Stimulated activated CD4-positive, alpha-beta T cell treated with anti-CD3 and anti-CD28 coated beads, Interleukin-12 subunit alpha, Interleukin-12 subunit beta, amount 100 ng/mL, for 24 hours (primary cell): ENCODE measurements around the gene MORC2.

Experiments used
- DNase-seq, 2 experiments: peaks; one replicate each; pipeline ENCODE4 v3.0.0-alpha.2; 2020; ENCODE audit warnings: low read depth in 2 of 2

MORC2 gene

DNA sequence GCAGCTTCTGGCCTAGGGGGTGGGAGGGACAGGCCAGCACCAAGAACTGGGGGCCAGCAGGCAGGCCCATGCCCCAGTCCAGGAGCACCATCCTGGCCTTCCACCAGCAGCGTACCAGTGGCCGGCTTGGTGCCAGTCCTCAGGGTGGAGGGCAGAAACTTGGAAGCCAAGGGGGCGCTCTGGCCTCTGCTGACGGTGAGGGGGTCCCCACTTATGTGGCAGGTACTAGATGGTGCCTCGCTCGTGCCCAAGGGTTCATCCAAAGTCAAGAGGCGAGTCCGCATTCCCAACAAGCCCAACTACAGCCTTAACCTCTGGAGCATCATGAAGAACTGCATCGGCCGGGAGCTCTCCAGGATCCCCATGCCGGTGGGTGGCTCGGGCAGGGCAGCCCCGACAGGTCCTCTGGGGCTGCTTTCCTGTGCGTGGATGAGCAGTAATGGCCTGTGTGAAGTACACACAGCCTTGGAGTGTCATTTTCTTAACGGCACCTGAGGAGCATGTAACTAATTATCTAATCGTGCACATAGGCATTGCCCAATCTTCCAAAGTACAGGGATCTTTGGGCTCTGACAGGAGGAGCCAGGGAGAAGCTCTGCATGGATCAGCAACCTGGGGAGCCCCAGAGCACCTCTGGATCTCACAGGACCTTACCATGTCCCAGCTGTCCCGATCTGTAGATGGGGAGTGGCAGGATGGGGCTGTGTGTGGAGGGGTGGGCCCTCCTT lies 79.1 kb downstream of the MORC2 start:
- no peak for DNase-seq

DNA sequence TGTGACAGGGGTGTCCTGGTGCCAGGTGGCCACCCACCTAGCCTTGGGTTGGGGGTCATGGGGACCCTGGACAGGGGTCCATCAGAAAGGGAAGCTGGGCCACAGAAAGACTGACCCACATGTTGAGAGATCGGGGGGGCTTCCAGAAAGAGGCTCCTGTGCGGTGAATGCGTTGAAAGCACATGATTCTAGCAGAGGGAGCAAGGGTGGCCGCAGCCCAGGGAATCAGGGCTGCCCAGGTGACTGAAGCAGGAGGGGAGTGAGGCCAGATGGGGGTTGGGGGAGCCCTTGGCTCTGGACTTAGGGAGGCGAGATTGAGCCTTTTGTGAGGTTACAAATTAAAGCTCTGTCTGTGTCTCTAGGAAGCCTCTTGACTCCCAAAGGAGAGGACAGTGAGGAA lies 80.7 kb downstream of the MORC2 start:
- DNase-seq: no peak

DNA sequence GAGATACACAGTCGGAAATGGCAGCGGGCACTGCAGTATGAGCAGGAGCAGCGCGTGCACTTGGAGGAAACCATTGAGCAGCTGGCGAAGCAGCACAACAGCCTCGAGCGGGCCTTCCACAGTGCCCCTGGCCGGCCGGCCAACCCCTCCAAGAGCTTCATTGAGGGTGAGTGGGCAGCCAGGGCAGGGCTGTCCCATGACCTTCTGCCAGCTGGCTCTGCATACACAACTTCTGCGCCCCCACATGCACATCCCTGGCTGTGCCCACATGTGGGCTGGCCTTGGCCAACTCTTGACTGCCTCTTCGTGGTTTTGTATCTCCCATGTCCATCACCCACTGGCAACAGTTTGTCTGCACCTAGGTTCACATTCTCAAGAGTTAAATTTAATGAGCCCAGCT lies 81.1 kb downstream of the MORC2 start:
- DNase-seq: no peak

DNA sequence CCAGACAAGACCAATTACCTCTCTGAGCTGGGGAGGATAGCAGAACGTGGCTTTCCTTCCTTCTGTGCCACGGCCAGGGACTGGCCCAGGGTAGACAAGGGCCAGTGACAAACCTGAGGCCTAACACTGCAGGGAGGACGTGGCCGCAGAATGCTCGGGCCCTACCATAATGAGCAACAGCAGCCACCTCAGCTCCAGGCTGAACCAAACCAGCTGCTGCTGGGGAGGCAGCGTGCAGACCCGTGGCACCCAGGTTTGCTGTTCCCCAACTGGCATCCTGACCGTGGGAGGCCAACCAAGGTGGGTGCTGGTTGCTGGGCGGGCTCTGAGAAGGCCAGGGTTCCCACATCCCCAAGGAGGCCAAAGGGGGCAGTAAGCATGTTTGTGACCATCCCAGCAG lies 83.0 kb downstream of the MORC2 start:
- DNase-seq: no peak

GRCh38 chr22:30885001-30885366 lies 83.6 kb downstream of the MORC2 start:
- no peak for DNase-seq

GRCh38 chr22:30884211-30885000 lies 84.2 kb downstream of the MORC2 start:
- no peak for DNase-seq

DNA sequence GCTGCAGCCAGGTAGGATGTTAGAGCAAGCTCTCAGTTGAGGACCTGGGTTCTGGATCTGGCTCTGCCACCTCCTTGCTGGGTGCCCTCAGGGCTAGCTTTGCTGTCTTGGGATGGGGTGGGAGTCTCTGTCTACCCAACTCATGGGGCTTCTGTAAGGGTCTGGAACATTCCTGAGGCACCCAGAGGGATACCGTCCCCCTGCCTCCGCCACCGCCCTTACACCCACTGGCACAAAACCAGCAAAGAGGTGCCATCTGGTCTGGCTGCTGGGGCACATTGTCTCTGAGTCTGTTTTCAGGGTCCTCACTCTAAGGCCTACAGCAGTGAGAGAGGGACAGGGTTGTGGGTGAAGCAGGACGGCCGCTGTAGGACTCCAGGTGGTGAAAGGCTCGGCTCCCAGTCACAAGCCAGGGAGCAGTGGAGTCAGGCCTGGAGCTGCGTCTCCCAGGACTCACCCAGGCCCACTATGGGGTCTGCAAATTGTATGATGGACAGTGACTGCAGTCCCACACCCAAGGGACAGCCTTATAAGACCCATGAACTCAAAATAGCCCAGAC lies 84.9 kb downstream of the MORC2 start:
- DNase-seq: no peak

DNA sequence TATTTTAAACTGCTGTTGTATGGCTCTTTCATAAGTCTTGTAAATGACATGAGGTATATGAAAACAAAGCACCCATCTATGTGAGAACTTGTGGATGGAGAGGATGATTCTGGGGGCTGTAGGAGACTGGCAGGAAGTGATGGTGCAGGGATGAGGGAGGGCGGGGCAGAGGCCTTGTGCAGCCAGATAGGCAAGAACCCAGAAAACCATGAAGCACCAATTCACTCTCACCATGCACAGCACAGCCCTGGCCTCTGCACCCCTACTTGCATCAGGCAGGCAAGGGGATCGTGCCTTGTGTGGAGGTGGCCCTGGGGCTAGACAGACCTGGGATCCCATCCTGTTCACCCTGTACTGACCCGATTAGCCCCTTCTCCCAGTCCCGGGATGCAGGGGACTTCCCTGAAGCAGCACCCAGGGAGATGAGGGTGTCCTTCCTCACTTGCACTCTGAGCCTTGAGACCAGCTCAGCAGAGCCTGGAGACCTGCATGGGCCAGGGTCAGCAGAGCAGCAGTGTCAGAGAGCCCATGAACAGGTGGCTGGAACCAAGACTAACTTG lies 85.5 kb downstream of the MORC2 start:
- no peak for DNase-seq

DNA sequence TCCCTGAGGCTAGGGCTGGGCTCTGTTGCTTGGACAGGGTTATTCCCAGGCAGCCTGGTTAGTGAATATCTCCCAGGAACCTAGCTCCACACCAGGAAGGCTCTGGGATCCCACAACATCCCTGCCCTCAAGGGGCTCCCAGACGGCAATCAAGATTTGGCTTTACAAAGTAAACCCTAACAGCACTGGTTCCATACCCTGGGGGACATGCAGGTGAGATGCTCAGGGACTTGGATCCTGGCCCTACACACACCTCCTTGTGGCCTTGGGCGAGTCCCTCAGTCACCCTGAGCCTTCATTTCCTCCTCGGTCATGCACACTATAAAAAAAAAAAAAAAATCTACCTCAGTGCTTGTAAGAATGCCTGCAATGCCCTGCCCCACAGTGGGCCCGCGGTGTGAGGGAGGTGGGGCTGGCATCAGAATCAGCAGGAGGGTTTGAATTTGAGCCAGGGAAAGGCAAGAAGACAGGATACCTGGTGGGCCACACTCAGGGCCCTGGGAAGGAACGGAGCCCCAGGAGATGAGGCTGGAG lies 86.3 kb downstream of the MORC2 start:
- DNase-seq: no peak

DNA sequence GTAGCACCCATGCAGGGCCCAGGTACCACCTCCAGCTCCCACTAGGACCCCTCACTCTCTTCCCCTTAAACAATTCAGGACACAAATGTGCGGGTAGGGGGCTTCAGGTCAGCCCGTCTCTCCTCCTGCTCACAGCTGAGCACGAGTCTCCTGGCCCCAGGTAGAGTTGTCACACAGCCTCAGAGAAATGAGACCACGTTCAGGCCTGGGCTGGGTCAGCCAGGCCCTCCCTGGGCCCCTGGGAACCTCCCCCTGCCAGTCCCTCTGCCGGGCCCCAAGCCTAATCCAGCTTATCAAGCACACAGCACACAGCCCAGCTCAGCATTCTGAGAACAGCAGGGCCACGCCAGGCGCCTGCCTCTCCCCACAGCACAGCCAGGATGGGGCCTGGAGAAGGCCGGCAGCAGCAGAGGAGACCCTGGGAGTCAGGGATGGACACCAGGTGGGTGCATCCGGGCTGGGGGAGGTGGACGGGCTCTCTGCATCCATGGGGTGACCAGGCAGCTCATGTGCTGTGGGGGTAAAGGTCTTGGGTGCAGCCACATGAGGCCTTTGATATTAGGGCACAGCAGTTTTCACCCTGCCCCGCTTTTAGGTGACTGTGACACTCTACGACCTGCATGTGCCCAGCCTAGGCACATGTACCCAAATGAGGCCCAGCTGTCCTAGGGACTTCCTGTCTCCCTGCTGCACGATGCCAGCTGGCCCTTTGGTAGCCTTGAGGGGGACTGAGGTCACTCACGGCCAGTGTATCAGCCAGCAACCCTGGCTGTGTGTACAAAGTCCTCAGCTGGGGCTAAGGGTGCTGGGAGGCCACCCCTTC lies 87.0 kb downstream of the MORC2 start:
- DNase-seq: no peak

GRCh38 chr22:30880847-30881246 lies 87.7 kb downstream of the MORC2 start:
- DNase-seq: no peak

DNA sequence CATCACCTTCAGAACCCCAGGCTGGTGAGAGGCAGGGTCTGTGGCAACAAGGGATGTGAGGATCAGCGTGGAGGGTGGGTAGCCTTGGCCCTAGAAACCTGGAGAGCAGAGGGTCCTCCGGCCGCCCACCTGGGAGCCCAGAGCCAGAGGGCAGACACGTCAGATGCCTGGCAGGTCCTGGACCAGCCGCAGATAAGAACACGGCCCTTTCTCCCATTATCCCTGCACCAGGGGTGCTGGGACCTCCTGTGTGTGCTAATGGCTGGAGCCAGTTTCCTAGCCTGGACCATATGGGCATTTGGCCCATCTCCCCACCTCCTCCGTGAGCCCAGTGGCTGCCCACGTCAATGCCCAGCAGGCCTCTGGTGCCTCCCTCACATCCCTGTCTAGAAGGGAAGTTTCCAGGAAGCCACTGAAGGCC lies 88.4 kb downstream of the MORC2 start:
- DNase-seq: no peak

GRCh38 chr22:30879415-30879797 lies 89.2 kb downstream of the MORC2 start:
- no peak for DNase-seq

GRCh38 chr22:30878516-30879414 lies 89.8 kb downstream of the MORC2 start:
- no peak for DNase-seq

GRCh38 chr22:30877662-30878515 lies 90.7 kb downstream of the MORC2 start:
- no peak for DNase-seq

DNA sequence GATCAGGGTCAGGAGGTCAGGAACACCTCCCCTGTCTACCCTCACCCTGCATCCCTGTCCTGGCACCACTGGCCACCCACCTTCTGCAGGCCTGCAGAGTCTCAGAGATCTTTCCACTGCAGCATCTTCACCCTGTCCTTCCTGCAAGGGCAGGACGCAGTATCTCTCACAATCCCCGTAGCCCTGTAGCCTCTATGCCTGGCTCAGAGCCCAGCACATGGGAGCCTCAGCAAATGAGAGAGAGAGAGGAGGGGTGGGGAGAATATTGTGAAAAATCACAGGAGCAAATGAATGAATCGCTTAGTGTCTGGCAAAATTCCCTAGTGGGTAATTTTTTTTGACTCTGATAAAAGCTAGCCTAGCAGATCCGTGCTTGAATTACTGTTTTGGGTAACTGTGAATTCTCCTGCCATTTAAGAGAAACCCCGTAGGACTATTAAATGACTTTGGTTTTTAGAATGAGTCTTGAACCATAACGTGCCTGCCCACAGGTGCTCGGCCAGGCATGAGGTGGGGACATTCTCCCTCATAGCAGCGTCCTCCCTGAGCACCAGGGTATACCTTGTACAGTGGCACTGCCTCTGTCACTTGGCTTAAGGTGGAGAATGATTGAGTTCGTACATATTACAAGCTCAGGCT lies 91.5 kb downstream of the MORC2 start:
- DNase-seq: no peak

DNA sequence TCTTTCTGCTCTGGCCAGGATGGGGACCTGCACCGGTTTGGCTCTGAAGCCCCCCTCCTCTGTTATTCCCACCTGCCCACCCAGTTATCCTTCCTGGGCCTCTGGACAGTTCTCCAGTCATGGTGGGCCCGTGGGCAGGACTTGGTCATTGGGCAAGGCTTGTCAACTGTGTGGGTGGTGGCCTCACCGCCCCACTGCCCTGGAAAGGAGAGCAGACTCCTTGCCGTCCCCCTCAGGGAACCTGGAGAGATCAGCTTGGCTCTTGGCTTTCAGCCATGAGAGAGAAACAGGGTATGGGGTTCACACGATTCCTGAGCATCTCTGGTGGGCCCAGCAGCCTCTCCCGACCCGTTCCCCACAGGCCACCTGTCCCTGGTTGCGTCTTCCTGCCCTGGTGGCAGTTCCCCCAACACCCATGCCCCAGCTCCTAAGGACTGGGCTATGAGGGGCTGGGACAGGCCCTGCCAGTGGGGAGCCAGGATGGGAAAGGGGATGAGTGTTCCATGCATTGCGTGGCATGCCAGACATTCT lies 92.3 kb downstream of the MORC2 start:
- DNase-seq: no peak

GRCh38 chr22:30875481-30876215 lies 92.9 kb downstream of the MORC2 start:
- no peak for DNase-seq
